NCI-H1417 treated with DMSO at 0.1 percent for 48 hours (cell line): ENCODE results near the gene SLC20A1.

Experiments
- DNase-seq: peaks from one replicate; lab custom pipeline; 2025; lab: John Stamatoyannopoulos, UW

The SLC20A1 gene

DNA sequence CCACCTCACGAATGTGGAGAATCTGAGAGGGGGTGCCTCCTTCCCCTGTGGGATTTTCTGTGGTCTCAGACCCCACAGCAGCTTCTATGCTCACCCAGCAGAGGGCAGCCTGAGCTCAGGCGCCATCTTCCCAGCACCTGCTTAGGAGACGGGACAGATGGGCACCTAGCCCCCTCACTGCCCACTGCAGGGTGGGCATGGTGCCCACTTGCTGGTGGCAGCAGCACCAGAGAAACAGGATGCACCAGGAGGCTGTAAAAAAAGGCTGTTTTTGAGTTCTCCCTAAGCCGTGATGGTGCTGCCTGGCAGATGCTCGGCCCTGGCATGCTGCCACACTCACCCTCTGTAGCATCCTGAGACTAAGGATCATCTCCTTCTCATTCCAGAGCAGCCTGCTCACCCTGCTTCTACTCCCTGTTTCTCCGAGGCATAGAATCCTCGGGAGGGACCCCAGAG, 19.1 kb upstream of the SLC20A1 start:
- DNase-seq: no peak

DNA sequence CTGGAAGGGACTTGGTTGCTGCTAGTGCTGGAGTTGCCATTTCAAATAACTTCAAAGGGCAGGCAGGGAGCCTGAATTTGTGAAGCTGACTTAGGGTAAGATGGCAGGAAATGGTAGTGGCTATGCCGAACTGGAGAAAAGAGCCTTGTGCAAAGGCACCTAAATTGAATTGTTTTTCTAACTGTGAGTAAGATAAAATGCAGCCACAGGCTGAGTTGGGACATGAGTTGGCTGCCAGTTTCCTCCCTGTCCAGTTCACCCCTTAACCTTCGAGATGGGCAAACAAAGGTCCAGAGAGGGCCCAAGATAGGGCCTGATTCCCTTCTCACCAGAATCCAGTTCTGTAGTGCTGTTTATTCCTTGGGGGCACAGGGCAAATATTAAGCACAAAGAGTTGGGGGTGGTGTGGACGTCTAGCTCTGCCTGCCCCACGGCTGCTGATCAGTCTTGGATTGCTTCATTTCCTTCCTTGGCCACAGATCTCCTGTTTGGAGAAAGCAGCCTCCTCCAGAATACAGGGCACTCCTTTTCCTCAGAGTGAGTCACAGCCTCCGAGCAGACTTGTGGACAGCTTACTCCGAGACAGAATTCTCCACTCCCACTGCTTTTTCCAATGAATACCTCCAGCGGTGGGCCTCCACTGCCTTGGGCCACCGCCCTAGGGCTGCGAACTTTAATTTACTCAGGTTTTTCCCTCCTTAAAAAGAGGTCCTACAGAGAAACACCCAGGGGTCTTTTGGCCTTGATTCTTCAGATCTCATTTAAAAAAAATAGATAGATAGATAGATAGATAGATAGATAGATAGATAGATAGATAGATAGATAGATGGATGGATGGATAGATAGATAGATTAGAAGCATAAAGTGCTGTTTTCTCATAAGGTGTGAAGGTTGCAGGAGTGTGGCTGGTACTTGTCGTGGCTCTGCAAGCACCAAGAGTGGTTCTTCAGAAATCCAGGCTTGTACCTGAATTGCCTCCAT, 18.4 kb upstream of the SLC20A1 start:
- no peak for DNase-seq

GRCh38 chr2:112629224-112629623, 16.5 kb upstream of the SLC20A1 start:
- DNase-seq: no peak

DNA sequence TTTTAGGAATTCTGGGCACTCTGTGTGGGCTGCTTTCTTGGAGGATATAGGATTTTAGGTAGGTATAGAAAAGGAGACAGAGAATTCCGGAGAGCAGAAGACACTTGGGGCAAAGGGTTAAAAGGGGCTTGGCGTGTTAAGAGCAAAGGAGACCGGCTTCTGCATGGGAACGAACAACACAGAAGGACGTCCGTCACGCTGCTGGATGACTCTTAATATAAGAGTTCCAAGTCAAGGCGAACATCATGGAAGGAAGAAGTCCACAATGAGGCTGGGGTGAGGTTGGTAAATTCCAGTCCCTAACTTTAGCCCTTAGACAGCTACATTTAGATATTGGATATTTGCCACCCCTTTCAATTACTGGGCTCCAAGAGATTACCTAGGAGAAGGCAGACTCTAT, 15.9 kb upstream of the SLC20A1 start:
- no peak for DNase-seq

DNA sequence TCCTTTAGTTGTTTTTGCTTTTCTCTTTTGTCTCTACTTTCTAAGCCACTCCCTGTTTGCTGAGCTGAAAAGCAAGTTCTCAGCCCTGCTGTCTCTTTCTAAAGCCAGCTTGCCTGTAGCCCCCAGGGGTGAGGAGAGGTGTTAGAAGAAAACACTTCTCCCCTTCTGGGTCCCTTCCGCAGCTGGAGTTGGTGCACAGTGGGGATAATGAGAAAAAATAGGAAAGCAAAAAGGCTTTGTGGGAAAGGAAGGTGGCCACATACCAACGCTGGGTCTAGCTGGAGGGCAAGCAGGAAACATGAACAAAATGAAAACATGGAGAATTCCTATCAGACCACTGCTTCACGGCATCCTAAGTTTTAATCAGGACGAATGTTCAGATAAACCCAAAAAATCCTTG, 15.5 kb upstream of the SLC20A1 start:
- no peak for DNase-seq

DNA sequence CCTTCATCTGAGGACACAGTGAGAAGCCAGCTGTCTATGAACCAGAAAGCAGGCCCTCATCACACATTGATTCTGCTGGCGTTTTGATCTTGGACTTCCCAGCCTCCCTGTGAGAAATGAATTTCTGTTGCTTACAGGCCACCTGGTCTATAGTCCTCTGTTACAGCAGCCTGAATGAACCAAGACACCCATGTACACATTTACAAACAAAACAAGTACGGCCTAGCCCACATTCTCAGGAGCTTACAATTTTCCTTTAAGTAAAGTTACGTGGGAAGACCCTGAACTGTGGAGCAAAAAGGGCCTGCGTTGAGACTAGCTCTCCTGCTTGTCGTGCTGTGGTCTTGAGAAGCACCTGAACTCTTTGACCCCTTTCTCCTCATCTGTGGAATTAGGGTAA, 12.0 kb upstream of the SLC20A1 start:
- no peak for DNase-seq

DNA sequence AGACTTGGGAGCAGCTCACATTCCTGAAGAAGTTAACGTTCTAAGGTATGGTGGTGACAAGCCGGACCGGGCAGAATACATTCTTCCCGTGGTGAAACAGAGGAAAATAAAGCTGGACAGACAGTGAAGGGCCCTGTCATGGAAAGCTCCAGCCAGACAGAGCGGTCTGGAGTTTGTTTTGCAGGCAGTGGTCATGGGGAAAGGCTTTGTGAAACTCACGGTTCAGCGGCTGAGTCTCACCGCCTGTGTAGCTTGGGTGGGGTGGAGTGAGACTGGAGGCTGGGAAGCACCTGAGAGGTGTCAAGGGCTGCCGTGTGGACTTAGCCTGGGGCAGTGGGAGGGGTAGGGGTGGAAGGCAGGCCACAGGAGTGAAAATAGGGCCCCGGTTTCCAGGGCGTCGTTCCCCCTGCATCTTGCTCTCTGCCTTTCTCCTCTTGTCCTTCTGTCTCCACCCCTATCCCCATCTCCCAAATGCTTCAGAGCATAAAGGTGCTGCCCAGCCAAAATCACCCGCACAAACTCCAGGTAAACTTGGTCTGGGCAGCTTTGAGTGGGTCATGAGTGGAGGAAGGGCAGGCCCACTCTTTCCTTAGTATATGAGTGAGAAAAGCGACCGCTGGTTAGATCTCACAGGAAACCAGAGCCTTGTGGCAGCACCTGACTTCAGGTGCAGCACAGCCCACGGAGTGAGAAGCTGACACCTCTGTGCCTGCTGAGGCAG, 11.4 kb upstream of the SLC20A1 start:
- DNase-seq: no peak

DNA sequence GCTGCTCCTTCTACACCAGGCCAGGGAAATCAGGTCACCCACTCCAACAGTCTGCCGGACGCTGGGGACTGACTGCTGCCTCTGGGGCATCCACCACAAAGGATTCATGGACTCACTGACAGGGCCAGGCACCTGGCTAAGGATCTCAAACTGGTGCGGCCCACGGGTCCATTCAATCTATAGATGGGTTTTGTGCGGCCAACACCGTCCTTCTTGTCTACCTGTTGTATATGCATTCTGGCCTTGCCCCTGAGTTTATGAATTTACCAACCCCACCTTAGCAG, 10.9 kb upstream of the SLC20A1 start:
- no peak for DNase-seq

DNA sequence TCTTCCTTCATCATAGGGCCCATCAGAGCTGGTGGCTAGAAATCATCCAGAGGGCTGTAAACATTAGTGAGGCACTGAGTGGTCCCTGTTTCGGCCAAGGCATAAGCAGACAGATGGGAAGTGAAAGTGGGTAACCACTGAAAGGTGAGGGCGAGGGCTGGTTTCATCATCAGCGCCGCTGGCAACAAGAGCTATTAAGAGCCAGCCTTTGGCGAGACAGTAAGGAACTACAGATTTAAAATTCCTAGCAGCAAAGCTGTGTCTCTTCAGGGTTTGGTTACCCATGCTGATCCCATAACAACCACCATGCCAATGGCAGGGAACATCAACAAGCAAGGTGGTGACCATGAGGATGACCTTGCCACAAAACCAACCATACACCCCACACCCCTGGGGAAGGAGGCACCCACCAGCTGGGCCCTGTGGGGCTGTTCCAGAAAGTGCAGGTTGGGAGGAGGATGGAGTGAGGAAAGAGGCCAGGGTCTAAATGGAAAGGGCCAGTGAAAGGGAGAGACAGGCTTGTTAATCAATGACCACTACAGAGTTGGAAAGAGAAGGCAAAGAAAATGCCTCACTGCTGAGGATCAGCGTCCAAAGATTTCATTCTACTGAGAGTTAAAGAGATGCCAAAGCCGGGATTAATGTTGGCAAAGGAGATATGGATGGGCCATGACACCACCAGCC, 9.0 kb upstream of the SLC20A1 start:
- DNase-seq: no peak

DNA sequence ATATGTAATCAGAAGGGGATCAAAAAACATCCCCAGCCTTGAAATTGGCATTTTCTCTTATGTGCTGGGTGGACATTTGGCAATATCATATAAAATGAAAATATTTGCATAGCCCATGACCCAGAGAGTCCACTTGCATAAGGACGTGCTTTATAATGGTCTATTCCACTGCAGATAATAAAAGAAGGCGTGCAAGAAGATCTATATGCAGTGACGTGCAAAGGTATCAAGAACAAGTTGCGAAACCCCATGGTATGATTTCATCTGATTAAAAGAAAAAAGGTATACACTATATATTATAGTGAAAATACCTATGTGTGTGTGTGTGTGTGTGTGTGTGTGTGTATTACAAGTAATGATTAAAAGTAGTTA, 8.5 kb upstream of the SLC20A1 start:
- DNase-seq: no peak

DNA sequence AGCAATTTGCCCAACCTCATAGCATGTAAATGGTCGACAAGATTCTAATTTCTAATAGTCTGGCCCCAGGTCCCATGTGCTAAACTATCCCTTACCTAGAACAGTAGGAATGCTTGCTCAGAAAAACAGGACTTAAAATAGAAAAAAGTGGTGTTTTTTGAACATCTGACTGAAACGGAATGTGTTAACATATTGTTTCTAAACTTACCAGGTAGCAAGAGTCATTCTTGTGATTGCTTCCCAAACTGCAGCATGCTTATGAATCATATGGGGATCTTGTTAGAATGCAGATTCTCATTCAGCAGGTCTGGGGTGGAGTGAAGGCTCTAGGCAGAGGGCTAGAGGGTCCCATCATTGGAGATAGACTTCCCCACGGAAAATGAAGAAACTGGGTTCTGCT, 5.8 kb upstream of the SLC20A1 start:
- no peak for DNase-seq

DNA sequence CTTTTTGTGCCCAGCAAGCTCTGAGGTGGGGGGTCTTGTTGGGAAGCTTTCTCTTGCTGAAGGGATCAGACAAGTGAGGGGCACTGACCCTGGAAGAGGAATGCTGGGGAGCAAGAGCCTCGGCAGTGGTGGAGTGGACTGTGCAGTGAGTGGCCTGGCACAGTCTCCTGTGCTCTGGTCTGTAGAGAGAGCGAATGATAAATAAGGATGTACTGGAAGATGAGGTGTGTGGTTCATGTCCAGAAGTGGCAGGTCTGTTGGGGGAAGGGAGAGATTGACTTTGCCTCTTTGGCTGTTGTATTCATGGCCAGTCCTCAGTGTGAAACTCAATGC, 5.3 kb upstream of the SLC20A1 start:
- DNase-seq: no peak

- DNase-seq: no peak
These were observed 4.7 kb upstream of the SLC20A1 start for GRCh38 chr2:112640800-112641675.

- no peak for DNase-seq
These were observed 4.0 kb upstream of the SLC20A1 start for GRCh38 chr2:112641701-112642100.

- DNase-seq: no peak
These were observed 3.2 kb upstream of the SLC20A1 start for GRCh38 chr2:112642561-112642960.

GRCh38 chr2:112642966-112643365, 2.8 kb upstream of the SLC20A1 start:
- DNase-seq: no peak

GRCh38 chr2:112643488-112643887, 2.3 kb upstream of the SLC20A1 start:
- DNase-seq: no peak

DNA sequence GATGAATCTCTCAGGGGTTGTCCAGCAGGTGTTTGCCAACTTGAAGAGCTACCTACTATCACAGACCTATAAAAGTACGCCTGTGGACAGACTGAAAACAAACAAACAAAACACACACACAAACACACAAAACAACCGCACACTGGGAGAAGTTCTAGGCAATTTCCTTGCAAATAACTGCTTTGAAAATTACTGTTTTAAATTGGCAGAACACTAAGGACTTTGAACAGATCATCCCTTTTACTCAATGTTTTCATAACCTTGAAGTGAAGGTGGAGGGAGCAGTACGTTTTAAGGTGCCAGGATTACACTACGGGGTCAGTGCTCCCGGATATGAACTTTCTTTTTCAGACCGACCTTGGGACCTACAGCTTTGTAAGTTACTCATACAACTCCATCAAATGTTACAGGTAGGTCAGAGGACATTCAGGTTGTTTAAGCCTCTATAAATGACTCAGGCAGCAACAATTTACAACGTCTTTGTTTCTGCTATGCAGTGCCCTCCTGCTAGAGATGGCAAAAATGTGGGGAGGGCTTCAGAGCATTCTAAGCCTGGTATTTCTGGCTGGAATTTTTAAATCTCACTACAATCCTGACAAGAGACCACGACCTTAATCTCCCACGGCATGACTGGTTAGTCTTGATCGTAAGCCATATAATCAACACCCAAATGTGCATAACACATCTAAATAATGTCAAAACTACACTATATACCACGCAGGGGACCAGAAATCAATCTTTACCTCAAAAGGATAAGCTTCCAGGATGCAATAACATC, 1.4 kb upstream of the SLC20A1 start:
- DNase-seq: no peak

DNA sequence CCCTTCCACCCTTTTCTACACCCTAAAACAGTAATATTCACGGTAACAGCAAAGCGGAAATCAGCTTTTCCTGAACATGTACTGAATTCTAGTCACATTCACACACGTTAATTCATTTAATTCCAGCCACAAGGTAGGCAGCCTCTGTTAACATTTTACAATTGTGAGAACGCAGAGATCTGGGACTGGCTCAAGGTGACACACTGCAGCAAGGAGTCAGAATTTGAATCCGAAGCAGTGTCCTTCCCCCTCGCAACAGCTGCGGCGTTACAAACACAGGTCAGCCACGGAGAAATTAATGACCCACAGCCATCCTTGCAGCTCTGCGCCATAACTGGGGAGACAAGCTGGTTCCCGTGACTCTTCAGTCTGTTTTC, 818 bp upstream of the SLC20A1 start:
- DNase-seq: no peak

DNA sequence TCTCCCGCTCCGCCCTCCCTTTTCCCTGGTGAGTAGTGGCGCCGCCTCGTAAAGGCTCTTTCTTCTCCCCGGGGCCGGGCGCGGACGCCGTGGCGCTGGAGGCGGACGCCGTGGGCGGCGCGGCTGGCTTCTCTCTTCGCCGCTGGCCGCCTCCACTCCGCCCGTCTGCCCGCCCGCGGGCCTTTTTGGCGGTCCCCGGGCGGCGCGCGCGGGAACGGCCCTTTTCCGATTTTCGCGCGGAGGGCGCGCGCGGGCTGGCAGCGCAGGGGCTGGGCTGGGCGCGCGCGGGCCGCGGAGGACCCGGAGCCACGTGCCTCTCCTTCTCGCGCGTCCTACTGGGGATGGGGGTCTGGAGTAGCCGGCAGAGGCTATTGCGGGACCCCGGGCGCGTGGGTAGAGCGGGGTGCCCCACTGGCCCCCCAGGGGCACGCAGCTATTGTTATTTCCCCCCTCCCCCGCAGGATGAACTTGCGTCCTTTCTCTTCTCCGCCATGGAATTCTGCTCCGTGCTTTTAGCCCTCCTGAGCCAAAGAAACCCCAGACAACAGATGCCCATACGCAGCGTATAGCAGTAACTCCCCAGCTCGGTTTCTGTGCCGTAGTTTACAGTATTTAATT, 472 bp downstream of the SLC20A1 start:
- peak; percentile 69 for DNase-seq
